ENCODE results near the gene PDE8A. TPM values are rescaled to one million over a fixed set of nuclear protein-coding genes. Genes with fewer than 3 reads are reported as not detected.

Gene PDE8A
- total and polyA plus RNA-seq, 2 of the 13 experiments (the other 11 are each of a cell fraction or from before 2014, with no cell fraction given) = 26.3 to 48.5 TPM

- H3K27me3 ChIP-seq (ENCODE audit: control insufficient read depth in 1 of 2, insufficient read depth in 2 of 2, low read length in 2 of 2) = no peaks in the 10 kb centered on the region
- ATAC-seq (no peak), DNase-seq (ENCODE audit: low spot score) (no peak), FAIRE-seq (no peak)
- no TSS peak for BruUV-seq (replicated peaks)
- H2AFZ ChIP-seq (ENCODE audit: low read length) = no peak overlapping the region
- ChIA-PET CTCF (ENCODE audit: low intra/inter-chr PET ratio, low total read pairs) (interaction anchor here (2.5 kb wide), 1 partner anchor 89 kb away, joined by 21 read pairs; no protein-coding TSS in a partner anchor), POLR2A (interaction anchor here (1.6 to 2.2 kb wide), 2 partner anchors 62 to 64 kb away, joined by 5 to 6 read pairs; partner anchors contain the start of gene PDE8A)
- H3K4me3 ChIP-seq (replicated peaks in 1 of 3; ENCODE audit: insufficient read depth in 1 of 3, low read depth in 2 of 3, low read length in 3 of 3) = no peak overlapping the region
- peaks cover 79% of the 10 kb centered on the region for H3K79me2 ChIP-seq (ENCODE audit: insufficient read depth, low read length)
- intact Hi-C loops (cut with micrococcal nuclease; ENCODE audit: unreplicated experiment) (loop anchor here (1.0 to 5.0 kb wide), 2 partner anchors 90 to 223 kb away; no protein-coding TSS in a partner anchor), in situ Hi-C loops (cut with HindIII; ENCODE audit: extremely low pct_ligation_motif_present, low pct_unique_long_range_greater_than_20kb) (loop anchor here (5.0 kb wide), 1 partner anchor 93 kb away; no protein-coding TSS in a partner anchor)
- no peak overlapping the region for H3K4me2 ChIP-seq (ENCODE audit: low read depth, low read length)
- peaks cover 74% of the 10 kb centered on the region for H3K4me1 ChIP-seq (ENCODE audit: insufficient read depth, low read length)
- H3K27ac ChIP-seq (ENCODE audit: extremely low read length, insufficient read depth, low read length) = no peak overlapping the region
- 46% methylated on average over 1 of the region's 1 CpG for WGBS (ENCODE audit: low lambda C conversion rate)
- no peaks in the 10 kb centered on the region for H3K36me3 ChIP-seq (replicated peaks in 1 of 2; ENCODE audit: control insufficient read depth in 1 of 2, insufficient read depth in 2 of 2, low read length in 2 of 2)
- TF ChIP-seq SP1 (IDR thresholded peaks at IDR 0.05) = no peak
- no peak for TF ChIP-seq SP1 (CRISPR knock-in tag; IDR thresholded peaks at IDR 0.05)
- peak; percentile 18 for TF ChIP-seq RBM22 (optimal IDR thresholded peaks at IDR 0.05; ENCODE audit: low read length)
- TF ChIP-seq, protein P1, sequence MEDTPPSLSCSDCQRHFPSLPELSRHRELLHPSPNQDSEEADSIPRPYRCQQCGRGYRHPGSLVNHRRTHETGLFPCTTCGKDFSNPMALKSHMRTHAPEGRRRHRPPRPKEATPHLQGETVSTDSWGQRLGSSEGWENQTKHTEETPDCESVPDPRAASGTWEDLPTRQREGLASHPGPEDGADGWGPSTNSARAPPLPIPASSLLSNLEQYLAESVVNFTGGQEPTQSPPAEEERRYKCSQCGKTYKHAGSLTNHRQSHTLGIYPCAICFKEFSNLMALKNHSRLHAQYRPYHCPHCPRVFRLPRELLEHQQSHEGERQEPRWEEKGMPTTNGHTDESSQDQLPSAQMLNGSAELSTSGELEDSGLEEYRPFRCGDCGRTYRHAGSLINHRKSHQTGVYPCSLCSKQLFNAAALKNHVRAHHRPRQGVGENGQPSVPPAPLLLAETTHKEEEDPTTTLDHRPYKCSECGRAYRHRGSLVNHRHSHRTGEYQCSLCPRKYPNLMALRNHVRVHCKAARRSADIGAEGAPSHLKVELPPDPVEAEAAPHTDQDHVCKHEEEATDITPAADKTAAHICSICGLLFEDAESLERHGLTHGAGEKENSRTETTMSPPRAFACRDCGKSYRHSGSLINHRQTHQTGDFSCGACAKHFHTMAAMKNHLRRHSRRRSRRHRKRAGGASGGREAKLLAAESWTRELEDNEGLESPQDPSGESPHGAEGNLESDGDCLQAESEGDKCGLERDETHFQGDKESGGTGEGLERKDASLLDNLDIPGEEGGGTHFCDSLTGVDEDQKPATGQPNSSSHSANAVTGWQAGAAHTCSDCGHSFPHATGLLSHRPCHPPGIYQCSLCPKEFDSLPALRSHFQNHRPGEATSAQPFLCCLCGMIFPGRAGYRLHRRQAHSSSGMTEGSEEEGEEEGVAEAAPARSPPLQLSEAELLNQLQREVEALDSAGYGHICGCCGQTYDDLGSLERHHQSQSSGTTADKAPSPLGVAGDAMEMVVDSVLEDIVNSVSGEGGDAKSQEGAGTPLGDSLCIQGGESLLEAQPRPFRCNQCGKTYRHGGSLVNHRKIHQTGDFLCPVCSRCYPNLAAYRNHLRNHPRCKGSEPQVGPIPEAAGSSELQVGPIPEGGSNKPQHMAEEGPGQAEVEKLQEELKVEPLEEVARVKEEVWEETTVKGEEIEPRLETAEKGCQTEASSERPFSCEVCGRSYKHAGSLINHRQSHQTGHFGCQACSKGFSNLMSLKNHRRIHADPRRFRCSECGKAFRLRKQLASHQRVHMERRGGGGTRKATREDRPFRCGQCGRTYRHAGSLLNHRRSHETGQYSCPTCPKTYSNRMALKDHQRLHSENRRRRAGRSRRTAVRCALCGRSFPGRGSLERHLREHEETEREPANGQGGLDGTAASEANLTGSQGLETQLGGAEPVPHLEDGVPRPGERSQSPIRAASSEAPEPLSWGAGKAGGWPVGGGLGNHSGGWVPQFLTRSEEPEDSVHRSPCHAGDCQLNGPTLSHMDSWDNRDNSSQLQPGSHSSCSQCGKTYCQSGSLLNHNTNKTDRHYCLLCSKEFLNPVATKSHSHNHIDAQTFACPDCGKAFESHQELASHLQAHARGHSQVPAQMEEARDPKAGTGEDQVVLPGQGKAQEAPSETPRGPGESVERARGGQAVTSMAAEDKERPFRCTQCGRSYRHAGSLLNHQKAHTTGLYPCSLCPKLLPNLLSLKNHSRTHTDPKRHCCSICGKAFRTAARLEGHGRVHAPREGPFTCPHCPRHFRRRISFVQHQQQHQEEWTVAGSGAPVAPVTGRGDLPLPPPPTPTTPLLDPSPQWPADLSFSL (CRISPR knock-in tag; IDR thresholded peaks at IDR 0.05) = no peak
- no peak for TF ChIP-seq MED13 (CRISPR knock-in tag; IDR thresholded peaks at IDR 0.05)
- TF ChIP-seq JUND (CRISPR knock-in tag; IDR thresholded peaks at IDR 0.05) = no peak
- no peak overlapping the region for H3K9ac ChIP-seq (ENCODE audit: insufficient read depth, low read depth, low read length)
- no peaks in the 10 kb centered on the region for H4K20me1 ChIP-seq (ENCODE audit: insufficient read depth, low read length)
- no peaks in the 10 kb centered on the region for H3K9me3 ChIP-seq (ENCODE audit: low read length)
These were observed 63.2 kb downstream of the PDE8A start for GRCh38 chr15:85044894-85045293.
